ENCODE results near the gene CTTNBP2. TPM values are rescaled to one million over a fixed set of nuclear protein-coding genes. Genes with fewer than 3 reads are reported as not detected.

Gene CTTNBP2
- total RNA-seq, 2 experiments from 2014 or later: not detected

DNA sequence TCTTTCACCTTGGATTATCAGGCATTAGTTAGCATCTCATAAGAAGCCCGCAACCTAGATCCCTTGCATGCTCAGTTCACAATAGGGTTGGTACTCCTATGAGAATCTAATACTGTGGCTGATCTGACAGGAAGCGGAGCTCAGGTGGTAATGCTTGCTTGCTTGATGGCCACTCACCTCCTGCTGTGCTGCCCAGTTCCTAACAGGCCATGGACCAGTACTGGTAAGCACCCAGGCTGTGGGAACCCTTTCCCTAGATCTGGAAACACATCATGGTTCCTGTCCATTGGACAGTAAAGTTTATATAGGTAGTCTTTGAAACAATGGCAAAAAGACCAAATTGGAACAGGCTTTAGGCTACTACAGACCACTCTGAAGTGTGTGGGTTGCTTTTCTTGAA lies 9.4 kb upstream of the CTTNBP2 start:
- Mint-ChIP-seq H3K27ac (no peak overlapping the region), H3K9me3 (no peaks in the 10 kb centered on the region), H3K4me1 (no peaks in the 10 kb centered on the region), H3K27me3 (peaks cover 3% of the 10 kb centered on the region), H3K4me3 (no peak overlapping the region), H3K36me3 (no peaks in the 10 kb centered on the region)
- DNase-seq: no peak
- ATAC-seq (ENCODE audit: low read depth): no peak
- POLR2A ChIA-PET: no interaction called here

DNA sequence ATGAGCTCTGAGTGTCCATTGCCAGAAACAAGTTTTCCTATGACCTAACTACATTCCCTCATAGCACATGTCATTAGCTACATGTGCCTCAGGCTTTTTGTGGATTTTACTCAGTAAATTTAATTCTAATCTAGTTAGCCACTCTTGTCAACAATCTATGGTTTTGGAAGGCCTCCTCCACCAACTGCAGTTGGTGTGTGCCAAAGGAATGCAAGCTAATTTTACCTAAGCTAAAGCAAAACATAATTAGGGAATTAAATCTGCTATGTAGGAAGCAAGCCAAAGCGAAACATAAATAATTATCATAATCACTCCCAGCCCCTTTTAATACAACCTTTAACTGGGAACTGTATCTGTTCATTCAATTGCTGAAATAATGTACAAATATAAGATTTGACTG lies 3.5 kb upstream of the CTTNBP2 start:
- Mint-ChIP-seq H3K27me3 (peaks cover 29% of the 10 kb centered on the region), H3K27ac (no peak overlapping the region), H3K9me3 (no peaks in the 10 kb centered on the region), H3K4me1 (peaks cover 3% of the 10 kb centered on the region), H3K4me3 (no peak overlapping the region), H3K36me3 (no peaks in the 10 kb centered on the region)
- ATAC-seq (ENCODE audit: low read depth): no peak
- DNase-seq: no peak
- POLR2A ChIA-PET: no interaction called here

DNA sequence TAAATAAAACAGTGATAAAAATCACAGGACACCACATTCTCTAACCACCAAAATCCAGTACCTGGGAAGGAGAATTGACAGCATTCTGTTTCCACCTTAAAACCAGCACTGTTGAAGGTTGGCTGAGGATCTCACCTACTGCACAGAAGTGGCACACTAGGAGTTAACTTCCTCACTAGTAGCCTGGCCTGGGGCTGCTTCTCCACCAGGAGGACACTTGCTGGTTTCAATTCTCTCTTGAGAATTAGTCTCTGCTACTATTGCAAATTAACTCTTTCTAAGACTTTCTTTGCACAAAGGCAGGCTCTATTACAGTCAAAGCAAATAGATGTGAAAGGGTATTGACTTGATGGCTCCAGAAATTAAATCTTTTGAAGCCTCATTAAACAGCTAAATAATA lies 2.3 kb upstream of the CTTNBP2 start:
- POLR2A ChIA-PET: no interaction called here
- ATAC-seq (ENCODE audit: low read depth) (no peak), DNase-seq (no peak)
- Mint-ChIP-seq H3K27me3 (peaks cover 39% of the 10 kb centered on the region), H3K27ac (no peak overlapping the region), H3K9me3 (no peaks in the 10 kb centered on the region), H3K4me1 (peaks cover 3% of the 10 kb centered on the region), H3K4me3 (no peak overlapping the region), H3K36me3 (no peaks in the 10 kb centered on the region)

DNA sequence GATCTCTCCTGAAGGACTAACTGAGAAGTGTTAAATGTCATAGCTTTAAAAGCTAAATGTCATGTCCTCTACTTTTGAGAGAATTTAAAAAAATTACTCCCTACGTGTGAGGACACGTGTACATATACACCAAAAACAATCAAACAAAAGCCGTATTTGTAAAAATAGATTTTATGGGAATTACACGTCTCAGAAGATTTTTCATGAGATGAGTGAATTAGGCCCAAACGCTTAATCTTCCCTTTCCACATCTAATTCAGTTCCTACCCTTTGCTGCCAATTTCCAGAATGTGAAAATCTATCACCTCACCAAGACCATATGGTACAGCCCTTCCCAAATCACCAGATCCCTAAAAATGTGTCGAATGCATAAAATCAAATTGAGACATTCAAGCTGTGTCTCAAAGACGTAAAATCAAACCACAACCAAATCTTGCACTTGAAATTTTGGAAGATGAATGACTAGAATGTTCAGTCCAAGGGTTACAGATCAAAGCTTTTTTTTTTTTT lies 1.0 kb upstream of the CTTNBP2 start:
- Mint-ChIP-seq H3K9me3 (no peaks in the 10 kb centered on the region), H3K4me3 (peak overlapping the region; percentile 27), H3K27me3 (peaks cover 39% of the 10 kb centered on the region), H3K27ac (no peak overlapping the region), H3K36me3 (no peaks in the 10 kb centered on the region), H3K4me1 (peaks cover 3% of the 10 kb centered on the region)
- POLR2A ChIA-PET: no interaction called here
- DNase-seq: no peak
- ATAC-seq (ENCODE audit: low read depth): no peak

DNA sequence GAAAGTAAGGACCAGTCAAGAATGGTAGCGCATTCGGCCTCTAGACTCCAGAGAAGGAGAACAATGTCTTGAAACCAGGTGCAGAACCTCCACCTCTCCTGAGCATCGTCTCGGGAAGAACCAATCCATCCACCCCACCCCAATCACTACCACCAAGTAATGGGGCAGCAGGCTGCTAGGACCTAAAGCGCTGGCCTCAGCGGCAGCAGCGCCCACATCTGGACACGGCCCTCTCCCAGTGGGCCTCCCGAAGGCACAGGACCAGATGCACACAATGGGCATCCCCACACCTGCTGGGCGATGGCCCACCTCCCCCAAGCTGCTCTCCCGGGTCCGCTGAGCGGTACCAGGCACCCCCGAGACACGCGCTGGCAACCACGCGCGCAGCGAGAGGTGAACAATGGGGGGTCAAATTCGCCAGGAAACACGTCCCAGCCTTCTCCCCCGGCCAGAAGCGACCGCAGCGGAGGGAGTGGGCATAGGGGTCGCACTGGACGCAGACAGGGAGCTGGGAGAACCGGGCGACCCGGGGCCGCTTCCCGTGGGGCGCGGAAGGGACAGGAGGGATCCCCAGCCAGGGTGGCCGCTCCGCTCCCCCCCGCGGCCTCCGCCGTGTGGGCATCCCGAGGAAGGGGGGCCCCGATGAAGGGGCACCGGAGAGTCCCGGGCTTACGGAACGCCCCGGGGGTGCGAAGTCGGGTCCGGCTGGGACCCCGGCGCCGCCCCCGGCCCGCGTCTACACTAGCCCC lies 506 bp downstream of the CTTNBP2 start:
- H3K4me1 Mint-ChIP-seq: peaks cover 3% of the 10 kb centered on the region
- no peaks in the 10 kb centered on the region for H3K9me3 Mint-ChIP-seq
- H3K27ac Mint-ChIP-seq: no peak overlapping the region
- no peak for ATAC-seq (ENCODE audit: low read depth)
- no peak for DNase-seq
- H3K4me3 Mint-ChIP-seq: no peak overlapping the region
- no peaks in the 10 kb centered on the region for H3K36me3 Mint-ChIP-seq
- POLR2A ChIA-PET: no interaction called here
- peaks cover 42% of the 10 kb centered on the region for H3K27me3 Mint-ChIP-seq

DNA sequence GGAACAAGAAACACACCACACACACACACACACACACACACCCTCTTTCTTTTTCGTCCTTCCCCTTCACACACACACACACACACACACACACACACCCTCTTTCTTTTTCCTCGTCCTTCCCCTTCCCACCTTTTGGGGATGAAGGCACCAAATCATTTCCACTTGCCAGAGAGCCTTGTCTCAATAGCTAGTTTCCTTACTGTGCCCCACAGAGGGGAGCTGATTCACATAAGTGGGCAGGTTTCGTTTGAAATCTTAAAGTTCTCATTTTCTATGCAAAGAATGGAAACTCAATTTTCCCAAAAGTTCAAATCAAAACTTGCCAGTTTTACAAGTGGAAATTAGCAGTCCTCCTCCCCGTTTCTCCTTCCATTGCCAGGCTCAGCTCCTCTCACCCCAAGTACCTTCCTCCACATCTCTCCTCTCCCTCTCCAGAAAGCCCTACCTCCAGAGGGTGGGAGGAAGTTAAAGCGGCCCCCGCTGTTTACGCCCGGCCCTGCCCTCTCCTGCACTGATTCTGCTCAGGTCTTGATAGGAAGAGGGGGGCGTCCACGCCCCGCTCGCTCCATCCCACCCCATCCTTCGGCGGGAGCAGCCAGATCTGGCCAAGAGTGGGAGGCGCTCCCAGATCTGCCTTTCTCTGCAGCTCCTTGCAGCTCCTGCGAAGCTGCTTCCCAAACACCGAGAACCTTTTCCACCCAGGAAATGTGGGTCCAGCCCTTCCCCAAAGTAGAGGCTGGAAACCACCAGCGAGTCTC lies 1.3 kb downstream of the CTTNBP2 start:
- Mint-ChIP-seq H3K4me3 (no peak overlapping the region), H3K9me3 (no peaks in the 10 kb centered on the region)
- ATAC-seq (ENCODE audit: low read depth): no peak

DNA sequence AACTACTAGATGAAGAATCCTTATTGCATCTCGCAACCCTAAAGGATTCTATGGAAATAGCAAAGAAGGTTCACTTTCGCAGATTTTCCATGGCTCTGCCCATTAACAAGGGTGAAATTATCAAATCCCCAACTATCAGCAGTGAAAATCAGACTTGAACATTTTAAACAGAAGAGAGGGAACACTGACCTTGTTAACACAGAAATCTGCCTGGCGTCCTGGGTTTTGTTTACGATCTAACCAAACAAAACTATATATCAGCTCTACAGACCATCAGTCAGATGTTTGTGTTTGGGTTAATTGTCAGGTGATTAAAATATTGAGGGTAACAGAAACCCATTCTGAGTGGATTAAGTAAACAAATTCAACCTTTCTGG lies 1.9 kb downstream of the CTTNBP2 start:
- ATAC-seq (ENCODE audit: low read depth) (no peak), DNase-seq (no peak)
- POLR2A ChIA-PET: no interaction called here
- Mint-ChIP-seq H3K36me3 (no peaks in the 10 kb centered on the region), H3K27me3 (peaks cover 42% of the 10 kb centered on the region), H3K27ac (no peak overlapping the region), H3K9me3 (no peaks in the 10 kb centered on the region), H3K4me3 (no peak overlapping the region), H3K4me1 (peaks cover 3% of the 10 kb centered on the region)

More for the DNA sequence above, 1.3 kb downstream of the CTTNBP2 start:
- DNase-seq: no peak
- H3K36me3 Mint-ChIP-seq: no peaks in the 10 kb centered on the region
- POLR2A ChIA-PET: no interaction called here
- H3K4me1 Mint-ChIP-seq: peaks cover 3% of the 10 kb centered on the region
- no peak overlapping the region for H3K27ac Mint-ChIP-seq
- peaks cover 42% of the 10 kb centered on the region for H3K27me3 Mint-ChIP-seq

DNA sequence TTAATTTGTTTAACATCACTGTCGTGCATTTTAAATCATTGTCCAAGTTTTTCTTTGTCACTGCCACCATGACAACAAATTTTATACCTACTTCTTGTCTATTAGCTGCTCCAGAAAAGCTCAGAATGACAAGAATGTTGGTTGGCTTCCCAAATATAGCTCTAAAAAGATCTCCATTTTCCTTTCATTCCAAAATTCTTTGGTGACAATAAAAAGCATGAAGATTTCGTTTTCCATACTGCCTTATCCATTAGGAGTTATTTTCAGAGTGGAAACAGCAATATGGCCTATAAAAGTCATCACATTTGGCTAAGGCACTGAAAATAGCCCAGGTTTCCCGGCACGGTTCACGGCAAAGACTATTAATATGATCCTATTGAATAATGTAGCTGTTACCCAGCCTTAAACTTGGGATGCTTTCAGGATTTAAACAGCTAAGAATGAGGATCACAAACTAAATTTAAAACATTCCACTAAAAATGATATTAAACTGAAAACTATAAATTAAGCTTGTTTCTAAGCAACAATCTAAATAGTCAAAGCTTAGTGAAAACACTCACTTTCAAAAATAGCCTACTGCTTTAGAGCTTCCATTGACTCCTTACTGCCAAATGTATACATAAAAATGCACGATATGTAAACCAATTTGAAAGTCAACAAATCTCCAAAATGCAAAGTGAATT lies 2.7 kb downstream of the CTTNBP2 start:
- no peak for DNase-seq
- Mint-ChIP-seq H3K27ac (no peak overlapping the region), H3K36me3 (no peaks in the 10 kb centered on the region), H3K4me3 (no peak overlapping the region), H3K27me3 (peaks cover 41% of the 10 kb centered on the region), H3K4me1 (peaks cover 3% of the 10 kb centered on the region), H3K9me3 (no peaks in the 10 kb centered on the region)
- POLR2A ChIA-PET: no interaction called here
- ATAC-seq (ENCODE audit: low read depth): no peak

DNA sequence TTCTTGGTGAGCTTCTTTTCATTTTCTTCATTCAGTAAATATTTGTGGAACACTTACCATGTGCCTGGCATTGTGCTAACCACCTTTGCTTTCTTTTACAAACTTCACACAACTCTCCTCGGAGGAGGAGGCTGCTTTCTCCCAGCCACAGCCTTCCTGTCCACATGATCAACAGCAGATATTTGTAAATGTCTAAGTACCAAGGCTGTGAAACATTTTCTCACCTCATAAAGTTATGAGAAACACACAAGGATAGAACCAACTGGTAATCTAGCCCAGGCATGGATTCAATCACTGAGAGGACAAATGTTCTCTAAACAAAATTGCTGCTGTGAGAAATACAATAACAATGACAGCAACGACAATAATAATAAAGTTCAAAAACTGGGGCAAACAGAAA lies 3.9 kb downstream of the CTTNBP2 start:
- POLR2A ChIA-PET: no interaction called here
- Mint-ChIP-seq H3K4me3 (no peak overlapping the region), H3K27me3 (peaks cover 33% of the 10 kb centered on the region), H3K27ac (no peak overlapping the region), H3K9me3 (no peaks in the 10 kb centered on the region), H3K36me3 (no peaks in the 10 kb centered on the region), H3K4me1 (peaks cover 3% of the 10 kb centered on the region)
- DNase-seq (no peak), ATAC-seq (ENCODE audit: low read depth) (no peak)

DNA sequence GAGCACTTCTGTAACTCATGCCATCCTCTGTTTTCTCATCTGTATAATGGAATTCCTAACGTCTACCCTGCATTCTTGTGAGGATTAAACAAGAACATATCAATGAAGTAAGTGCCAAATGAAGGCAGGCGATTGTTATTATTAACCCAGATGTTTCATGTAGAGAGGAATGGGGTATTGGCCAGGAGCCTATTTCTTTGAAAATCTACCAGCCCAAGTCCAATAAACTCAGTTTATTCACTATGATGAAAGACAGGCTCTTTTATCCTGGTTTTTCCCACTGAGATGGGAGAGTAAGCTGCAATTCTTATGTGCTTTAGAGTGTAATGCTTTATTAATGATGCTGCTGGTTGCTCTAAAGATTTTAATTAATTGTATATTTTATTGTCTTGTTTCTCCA lies 9.6 kb downstream of the CTTNBP2 start:
- Mint-ChIP-seq H3K27ac (no peak overlapping the region), H3K27me3 (no peaks in the 10 kb centered on the region), H3K9me3 (no peaks in the 10 kb centered on the region), H3K36me3 (no peaks in the 10 kb centered on the region), H3K4me3 (no peak overlapping the region), H3K4me1 (no peaks in the 10 kb centered on the region)
- no peak for DNase-seq
- no peak for ATAC-seq (ENCODE audit: low read depth)
- POLR2A ChIA-PET: no interaction called here

DNA sequence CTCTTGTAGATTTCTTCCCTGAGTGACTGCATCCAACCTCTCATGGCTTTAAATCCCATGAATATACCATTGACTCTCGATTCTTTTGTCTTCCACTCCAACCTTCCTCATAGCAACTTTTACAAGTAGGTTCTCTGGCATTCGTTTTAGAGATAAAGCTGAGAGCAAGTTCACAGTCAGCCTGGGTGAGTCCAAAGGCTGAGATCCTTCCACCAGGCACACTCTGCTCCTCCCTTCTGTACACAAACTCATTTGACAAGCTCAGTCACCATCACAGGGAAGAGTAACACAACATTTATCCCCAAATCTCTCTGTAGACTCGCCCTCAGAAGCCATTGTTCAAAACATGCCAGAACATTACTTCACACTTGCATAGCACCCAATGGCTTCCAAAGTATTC lies 10.9 kb downstream of the CTTNBP2 start:
- Mint-ChIP-seq H3K27me3 (no peaks in the 10 kb centered on the region), H3K36me3 (no peaks in the 10 kb centered on the region), H3K4me3 (no peak overlapping the region), H3K4me1 (no peaks in the 10 kb centered on the region), H3K27ac (no peak overlapping the region), H3K9me3 (no peaks in the 10 kb centered on the region)
- DNase-seq: no peak
- POLR2A ChIA-PET: no interaction called here
- ATAC-seq (ENCODE audit: low read depth): no peak

DNA sequence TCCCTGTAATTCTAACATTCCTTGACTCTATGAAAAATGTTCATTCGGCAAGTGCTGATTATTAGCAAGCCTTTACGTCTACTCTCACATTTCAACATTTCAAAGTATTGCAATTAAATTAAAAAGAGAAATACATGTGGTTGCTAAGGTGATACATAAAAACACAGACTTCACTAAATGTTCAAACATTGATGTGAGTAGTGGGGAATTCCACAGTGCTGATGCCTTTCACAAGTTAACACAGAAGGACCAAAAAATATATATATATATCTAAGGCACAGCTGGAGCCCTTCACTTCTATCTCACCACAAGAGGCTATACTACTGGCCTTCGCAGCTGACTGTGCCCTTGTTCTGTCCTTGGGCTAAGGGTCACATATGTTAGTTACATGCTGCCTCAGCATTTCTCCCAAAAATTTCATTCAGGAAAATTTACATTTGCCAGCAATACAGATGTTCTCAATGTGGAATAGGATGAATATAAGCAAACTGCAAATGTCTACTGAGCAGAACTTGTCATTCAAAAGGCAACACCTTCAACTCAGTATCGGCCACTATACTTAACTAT lies 13.9 kb downstream of the CTTNBP2 start:
- no peaks in the 10 kb centered on the region for H3K36me3 Mint-ChIP-seq

DNA sequence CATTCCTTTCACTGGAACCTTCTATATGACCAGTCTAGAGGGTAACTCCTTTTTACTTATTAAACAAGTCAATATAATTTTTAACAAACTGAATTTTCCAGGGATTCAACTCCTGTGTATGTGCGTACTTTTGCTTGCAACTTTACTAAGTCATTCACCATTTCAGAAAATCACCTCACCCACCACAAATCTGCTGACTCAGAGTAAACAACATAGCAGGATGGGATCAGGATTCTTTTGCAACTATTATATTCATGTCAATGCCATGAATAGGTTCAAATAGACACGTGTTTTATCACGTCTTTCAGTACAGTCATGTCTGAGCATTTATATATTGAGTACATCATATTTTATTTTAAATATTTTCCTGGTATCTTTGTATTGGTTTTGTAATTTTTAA lies 14.5 kb downstream of the CTTNBP2 start:
- Mint-ChIP-seq H3K4me1 (no peaks in the 10 kb centered on the region), H3K36me3 (no peaks in the 10 kb centered on the region), H3K27me3 (peaks cover 3% of the 10 kb centered on the region), H3K27ac (no peak overlapping the region), H3K4me3 (no peak overlapping the region), H3K9me3 (no peaks in the 10 kb centered on the region)
- no peak for ATAC-seq (ENCODE audit: low read depth)
- POLR2A ChIA-PET: no interaction called here
- DNase-seq: no peak

More for the DNA sequence above, 13.9 kb downstream of the CTTNBP2 start:
- ATAC-seq (ENCODE audit: low read depth) (no peak), DNase-seq (no peak)
- Mint-ChIP-seq H3K27me3 (peaks cover 3% of the 10 kb centered on the region), H3K9me3 (no peaks in the 10 kb centered on the region), H3K27ac (no peak overlapping the region), H3K4me1 (no peaks in the 10 kb centered on the region), H3K4me3 (no peak overlapping the region)
- POLR2A ChIA-PET: no interaction called here
